Lung (tissue), 12 donors: ENCODE data around the gene SLC25A3. TPM values are rescaled to one million over a fixed set of nuclear protein-coding genes. Genes with fewer than 3 reads are reported as not detected.
"Not testable (repeated sequence)": the region's sequence is repeated elsewhere in the genome, so short reads cannot be mapped to it uniquely, and the experiment has no call there.

Experiments used
- ATAC-seq: fragments of 200-7000 bp; cut with Tn5 transposase; one replicate; pipeline ENCODE4 v1.9.1; 2020; ENCODE audit warnings: moderate number of reproducible peaks; ENCODE audit not compliant: insufficient read depth, low FRiP score
- DNase-seq, 3 donors: peaks; one replicate each; pipeline ENCODE4 v3.0.0-alpha.2; 2013 to 2017
- H3K27ac ChIP-seq, 2 donors: one replicate each; pipeline ENCODE4 v1.5.1; 2013; ENCODE audit warnings: mild to moderate bottlenecking in 2 of 2, moderate library complexity in 2 of 2, control low read depth in 1 of 2, inconsistent platforms in 1 of 2, low read depth in 1 of 2, low read length in 1 of 2
- H3K27me3 ChIP-seq, 3 donors: one replicate each; pipeline ENCODE4 v1.5.1; 2013; ENCODE audit warnings: low read length in 2 of 3; ENCODE audit not compliant: control insufficient read depth in 3 of 3, insufficient read depth in 3 of 3
- H3K36me3 ChIP-seq, 4 donors: one replicate each; pipeline ENCODE4 v1.5.1; 2013; ENCODE audit warnings: low read length in 4 of 4, mild to moderate bottlenecking in 1 of 4, moderate library complexity in 1 of 4; ENCODE audit not compliant: control insufficient read depth in 4 of 4, insufficient read depth in 4 of 4
- H3K4me1 ChIP-seq, 5 donors: one replicate each; pipeline ENCODE4 v1.5.1; 2013; ENCODE audit warnings: low read length in 5 of 5, mild to moderate bottlenecking in 2 of 5, moderate library complexity in 1 of 5; ENCODE audit not compliant: control insufficient read depth in 5 of 5, insufficient read depth in 5 of 5
- H3K4me3 ChIP-seq: one replicate; pipeline ENCODE4 v1.5.1; 2013; ENCODE audit warnings: mild to moderate bottlenecking, control low read depth, moderate library complexity
- H3K9ac ChIP-seq, 2 donors: one replicate each; pipeline ENCODE4 v1.5.1; 2013; ENCODE audit warnings: low read length in 2 of 2, control low read depth in 1 of 2; ENCODE audit not compliant: insufficient read depth in 1 of 2
- H3K9me3 ChIP-seq, 4 donors: one replicate each; pipeline ENCODE4 v1.5.1; 2013; ENCODE audit warnings: low read length in 3 of 4, mild to moderate bottlenecking in 1 of 4, moderate library complexity in 1 of 4; ENCODE audit not compliant: control insufficient read depth in 4 of 4, insufficient read depth in 3 of 4
- WGBS, 2 donors: extraction: QIAGEN DNeasy Blood & Tissue Kit; methylation state at CpG; one replicate each; pipeline ENCODE4 v1.1.7; 2013; 5-methylcytosine and 5-hydroxymethylcytosine counted together
- polyA plus RNA-seq, 2 donors: library from polyadenylated mRNA; stranded (reverse); fragments of 200-250 nt; gene quantifications; one replicate each; pipeline ENCODE4 v1.2.1, GENCODE V29; 2013
- total RNA-seq, 2 donors: library from RNA; depleted of rRNA in 1 of 2; stranded (reverse); fragments of >200 nt in 1 of 2; gene quantifications; one replicate each; pipeline ENCODE4 v1.2.1, GENCODE V29; 2014 to 2021
- TF ChIP-seq, protein P1 (sequence below): IDR thresholded peaks from 2 replicates; pipeline ENCODE4 v1.5.1; 2012; ENCODE audit warnings: mild to moderate bottlenecking; ENCODE audit errors: control extremely low read depth, extremely low read depth
- donor health status: control.
- donor health status: control.
- donor health status: Bipolar disorder and iron deficiency.
- donor health status: healthy.
- donor health status: DM: yes; HTN: yes; CAD: no.

SLC25A3 gene
- total and polyA plus RNA-seq, 4 donors, result 331 to 575 (median 369) TPM

- WGBS, 2 donors, result 93 to 96% methylated on average over 3 of the region's 3 CpGs
Observed at GRCh38 chr12:98561846-98562245, 31.6 kb upstream of the SLC25A3 start.

DNA sequence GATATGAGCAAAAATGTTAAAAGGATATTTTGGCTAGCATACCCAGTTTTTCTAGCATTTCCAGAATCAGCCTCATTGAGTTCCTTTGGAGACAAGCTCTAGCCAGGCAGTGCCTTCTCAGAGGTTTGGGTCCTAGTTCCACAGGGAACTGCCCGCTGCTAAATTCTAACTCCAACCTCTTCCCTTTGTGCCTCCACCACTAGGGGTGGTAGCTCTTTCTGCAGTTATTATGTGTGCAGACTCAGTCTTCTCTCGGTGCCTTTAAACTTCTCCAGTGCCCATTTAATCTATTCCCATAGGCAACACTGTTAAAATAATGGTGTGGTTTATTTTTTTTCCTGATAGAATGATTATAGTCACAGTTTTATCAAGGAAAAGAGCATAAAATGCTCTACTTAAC is 21.5 kb upstream of the SLC25A3 start:
- no peak overlapping the region for H3K4me3 ChIP-seq
- no peaks in the 10 kb centered on the region for H3K27me3 ChIP-seq
- H3K27ac ChIP-seq, result no peak overlapping the region
- TF ChIP-seq, protein P1, sequence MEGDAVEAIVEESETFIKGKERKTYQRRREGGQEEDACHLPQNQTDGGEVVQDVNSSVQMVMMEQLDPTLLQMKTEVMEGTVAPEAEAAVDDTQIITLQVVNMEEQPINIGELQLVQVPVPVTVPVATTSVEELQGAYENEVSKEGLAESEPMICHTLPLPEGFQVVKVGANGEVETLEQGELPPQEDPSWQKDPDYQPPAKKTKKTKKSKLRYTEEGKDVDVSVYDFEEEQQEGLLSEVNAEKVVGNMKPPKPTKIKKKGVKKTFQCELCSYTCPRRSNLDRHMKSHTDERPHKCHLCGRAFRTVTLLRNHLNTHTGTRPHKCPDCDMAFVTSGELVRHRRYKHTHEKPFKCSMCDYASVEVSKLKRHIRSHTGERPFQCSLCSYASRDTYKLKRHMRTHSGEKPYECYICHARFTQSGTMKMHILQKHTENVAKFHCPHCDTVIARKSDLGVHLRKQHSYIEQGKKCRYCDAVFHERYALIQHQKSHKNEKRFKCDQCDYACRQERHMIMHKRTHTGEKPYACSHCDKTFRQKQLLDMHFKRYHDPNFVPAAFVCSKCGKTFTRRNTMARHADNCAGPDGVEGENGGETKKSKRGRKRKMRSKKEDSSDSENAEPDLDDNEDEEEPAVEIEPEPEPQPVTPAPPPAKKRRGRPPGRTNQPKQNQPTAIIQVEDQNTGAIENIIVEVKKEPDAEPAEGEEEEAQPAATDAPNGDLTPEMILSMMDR, result no peak
- DNase-seq (no peak), ATAC-seq (no peak)
- H3K36me3 ChIP-seq, result no peaks in the 10 kb centered on the region
- WGBS, 2 donors, result 83 to 89% methylated on average over 2 of the region's 2 CpGs
- H3K9me3 ChIP-seq, result no peaks in the 10 kb centered on the region
- peaks cover 0 to 3% (median 0%) of the 10 kb centered on the region in 5 donors for H3K4me1 ChIP-seq
- no peak overlapping the region for H3K9ac ChIP-seq

More at GRCh38 chr12:98561846-98562245, 31.6 kb upstream of the SLC25A3 start:
- Histone ChIP-seq H3K9ac (no peak overlapping the region), H3K9me3 (no peaks in the 10 kb centered on the region), H3K27me3 (no peaks in the 10 kb centered on the region), H3K27ac (no peak overlapping the region), H3K36me3 (no peaks in the 10 kb centered on the region), H3K4me3 (no peak overlapping the region), H3K4me1 (no peaks in the 10 kb centered on the region)
- ATAC-seq (no peak), DNase-seq (no peak)
- TF ChIP-seq, protein P1, result no peak

DNA sequence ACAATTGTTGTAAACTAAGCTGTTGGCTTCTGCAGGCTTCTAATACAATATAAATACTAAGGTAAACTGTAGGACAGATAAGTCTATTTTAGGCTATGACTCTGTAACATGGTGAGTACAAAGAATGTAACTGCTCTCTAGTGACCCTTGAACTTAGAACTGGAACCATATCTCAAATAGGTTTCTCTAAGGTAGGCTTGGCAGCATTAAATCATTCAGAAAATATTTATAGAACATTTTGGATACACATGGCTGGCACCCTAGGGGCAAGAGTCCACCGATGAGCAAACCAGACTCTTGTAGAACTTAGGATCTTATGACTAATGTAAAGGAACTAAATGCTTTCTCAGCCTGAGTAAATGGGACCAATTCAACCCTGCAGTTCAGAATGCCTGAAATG is 19.4 kb upstream of the SLC25A3 start:
- Histone ChIP-seq H3K9me3 (no peaks in the 10 kb centered on the region), H3K27ac (no peak overlapping the region), H3K36me3 (no peaks in the 10 kb centered on the region), H3K9ac (no peak overlapping the region), H3K4me3 (no peak overlapping the region), H3K4me1 (peaks cover 0 to 3% (median 0%) of the 10 kb centered on the region in 5 donors), H3K27me3 (no peaks in the 10 kb centered on the region)
- TF ChIP-seq, protein P1, result no peak
- ATAC-seq (no peak), DNase-seq (no peak)
- 82 to 97% methylated on average over 1 of the region's 1 CpG for WGBS, 2 donors

DNA sequence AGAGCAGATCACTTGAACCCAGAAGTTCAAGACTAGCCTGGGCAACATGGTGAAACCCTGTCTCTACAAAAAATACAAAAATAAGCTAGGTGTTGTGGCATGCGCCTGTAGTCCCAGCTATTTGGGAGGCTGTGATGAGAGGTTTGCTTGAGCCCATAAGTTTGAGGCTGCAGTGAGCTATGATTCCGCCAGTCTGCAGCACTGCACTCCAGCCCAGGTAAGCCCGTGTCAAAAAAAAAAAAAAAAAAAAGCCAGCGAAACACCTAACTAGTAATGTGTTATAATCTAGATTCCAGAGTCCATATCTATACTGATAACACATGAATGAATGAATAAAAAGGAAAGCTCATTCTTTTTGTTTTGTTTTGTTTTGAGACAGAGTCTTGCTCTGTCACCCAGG is 18.5 kb upstream of the SLC25A3 start:
- 95 to 97% methylated on average over 4 of the region's 4 CpGs for WGBS, 2 donors
- no peaks in the 10 kb centered on the region for H3K9me3 ChIP-seq
- TF ChIP-seq, protein P1, result no peak
- no peaks in the 10 kb centered on the region for H3K36me3 ChIP-seq
- H3K27ac ChIP-seq, result no peak overlapping the region
- H3K9ac ChIP-seq, result no peak overlapping the region
- peaks cover 0 to 3% (median 0%) of the 10 kb centered on the region in 5 donors for H3K4me1 ChIP-seq
- ATAC-seq (no peak), DNase-seq (no peak)
- H3K4me3 ChIP-seq, result no peak overlapping the region
- H3K27me3 ChIP-seq, result no peaks in the 10 kb centered on the region

- not testable (repeated sequence) for ATAC-seq, H3K36me3 ChIP-seq, H3K4me1 ChIP-seq, H3K27ac ChIP-seq, H3K27me3 ChIP-seq, H3K9ac ChIP-seq, H3K4me3 ChIP-seq, DNase-seq, H3K9me3 ChIP-seq
- 87 to 92% methylated on average over 2 of the region's 2 CpGs for WGBS, 2 donors
Observed at GRCh38 chr12:98576795-98577194, 16.7 kb upstream of the SLC25A3 start.
